SKM-1 treated with dmso at 0.1 percent for 144 hours (cell line): ENCODE data around the gene WNT1.

Source experiments
- DNase-seq: peaks from one replicate; lab custom pipeline; 2025; ENCODE audit not compliant: unreplicated experiment; lab: John Stamatoyannopoulos, UW

WNT1 gene

DNA sequence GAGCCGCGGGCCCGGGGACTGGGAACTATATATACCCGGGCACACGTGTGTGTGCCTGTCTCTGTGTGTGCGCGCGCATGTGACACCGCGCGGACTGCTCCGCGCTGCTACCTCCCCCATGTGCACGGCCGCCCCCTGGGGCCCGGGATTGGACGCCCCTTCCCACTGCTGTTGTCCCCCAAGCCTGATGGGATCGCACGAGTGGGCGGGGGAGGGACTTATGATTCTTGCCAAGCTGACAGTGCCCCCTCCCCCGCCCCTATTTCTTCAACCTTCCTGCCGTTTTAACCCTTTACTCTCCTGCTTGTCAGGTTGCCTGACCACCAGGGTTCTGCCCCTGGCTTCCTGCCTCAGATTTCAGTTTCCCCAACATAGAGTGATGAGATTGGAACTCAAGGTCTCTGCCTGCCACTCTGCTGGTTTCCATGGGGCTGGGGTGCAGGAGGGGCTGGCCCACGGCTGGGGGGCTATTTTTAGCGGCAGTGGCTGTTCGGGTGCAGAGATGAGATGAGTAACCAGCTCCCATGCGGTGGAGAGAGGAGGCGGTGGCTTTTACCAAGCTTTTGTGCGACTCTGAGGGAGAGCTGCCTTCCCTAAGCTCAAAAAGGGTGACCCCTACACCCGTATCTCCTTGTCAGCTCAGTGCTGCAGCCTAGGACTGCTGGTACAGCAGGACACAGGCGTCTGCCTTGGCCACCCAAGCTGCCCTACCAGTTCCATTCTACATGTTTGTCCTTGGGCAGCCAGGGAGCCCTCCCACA lies 21.4 kb downstream of the WNT1 start, which contains the start of gene DDN:
Gene DDN (minus strand): TSS at position 5 of the 761 bp plus-strand sequence. CDS start 88 bp downstream, outside the sequence.
- DNase-seq: no peak

DNA sequence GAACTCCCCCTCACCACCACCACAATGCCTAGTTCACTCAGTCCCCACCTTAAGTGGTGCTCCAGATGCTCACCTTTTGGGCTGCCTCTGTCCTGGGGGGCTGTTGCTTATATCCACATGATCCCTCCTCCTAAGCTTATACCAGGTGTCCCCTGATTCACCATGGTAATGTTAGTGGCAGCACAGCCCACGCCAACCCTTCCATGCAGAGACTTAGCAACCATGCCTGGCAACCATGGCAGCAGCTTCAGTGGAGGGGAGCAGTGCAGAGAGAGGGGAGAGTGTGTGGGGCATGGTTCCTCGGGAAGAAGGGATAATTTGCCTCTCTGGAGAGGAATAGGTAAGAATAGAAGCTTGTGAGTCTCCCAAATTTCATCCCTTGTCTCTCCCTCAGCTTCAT lies 22.2 kb downstream of the WNT1 start:
- no peak for DNase-seq

- no peak for DNase-seq
These were observed 30.8 kb downstream of the WNT1 start for GRCh38 chr12:49008943-49009342.

GRCh38 chr12:49010092-49010668 lies 32.1 kb downstream of the WNT1 start:
- no peak for DNase-seq

DNA sequence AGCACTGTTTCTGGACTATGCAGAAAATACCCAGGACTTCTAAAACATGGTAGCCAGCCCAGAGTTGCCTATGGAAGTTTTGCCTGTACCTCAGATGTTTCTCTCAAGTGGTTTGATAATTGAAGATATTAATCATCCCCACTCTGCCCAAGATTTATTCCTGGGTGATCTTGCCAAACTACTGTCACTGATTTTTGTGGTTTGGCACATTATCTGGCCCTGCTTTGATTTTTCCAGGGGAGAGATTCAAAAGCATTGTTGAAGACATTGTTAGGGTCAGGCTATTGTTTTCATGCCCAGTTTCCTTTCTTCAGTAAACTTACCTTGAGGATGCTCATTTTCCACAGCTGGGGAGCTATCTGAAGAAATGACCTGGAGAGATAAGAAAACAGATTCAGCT lies 34.6 kb downstream of the WNT1 start:
- no peak for DNase-seq

DNA sequence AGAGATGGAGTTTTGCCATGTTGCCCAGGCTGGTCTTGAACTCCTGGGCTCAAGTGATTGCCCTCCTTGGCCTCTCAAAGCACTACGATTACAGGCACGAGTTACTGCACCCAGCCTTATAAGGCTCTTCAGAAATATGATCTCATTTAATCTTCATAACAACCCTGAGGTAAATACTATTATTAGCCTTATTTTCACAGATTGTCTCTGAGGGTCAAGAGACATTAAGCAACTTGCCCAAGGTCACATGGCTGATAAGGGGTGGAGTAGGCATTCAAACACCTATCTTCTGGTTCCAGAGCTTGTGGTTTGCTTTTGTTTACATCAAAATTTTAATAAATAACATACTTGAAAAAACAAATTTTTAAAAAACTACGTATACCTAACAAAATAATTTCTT lies 35.3 kb downstream of the WNT1 start:
- no peak for DNase-seq

- DNase-seq: no peak
These were observed 36.4 kb downstream of the WNT1 start for GRCh38 chr12:49014547-49014946.

DNA sequence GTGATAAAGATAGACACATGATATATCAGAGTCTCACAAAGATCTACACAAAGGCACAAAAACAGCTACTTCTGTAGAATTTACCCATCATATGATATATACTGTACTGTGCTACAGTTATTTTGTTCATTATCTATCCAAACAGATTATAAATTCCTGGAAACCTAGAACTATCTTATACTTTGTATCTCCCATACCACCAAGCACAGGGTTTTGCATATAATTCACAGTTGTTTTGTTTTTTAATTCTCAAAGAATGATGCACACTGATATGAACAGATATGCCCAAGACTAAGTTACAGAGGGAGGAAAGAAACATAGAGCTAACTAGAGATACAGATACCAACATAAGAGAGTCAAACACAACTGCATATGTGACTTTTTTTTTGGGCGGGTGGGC lies 37.1 kb downstream of the WNT1 start:
- DNase-seq: no peak

DNA sequence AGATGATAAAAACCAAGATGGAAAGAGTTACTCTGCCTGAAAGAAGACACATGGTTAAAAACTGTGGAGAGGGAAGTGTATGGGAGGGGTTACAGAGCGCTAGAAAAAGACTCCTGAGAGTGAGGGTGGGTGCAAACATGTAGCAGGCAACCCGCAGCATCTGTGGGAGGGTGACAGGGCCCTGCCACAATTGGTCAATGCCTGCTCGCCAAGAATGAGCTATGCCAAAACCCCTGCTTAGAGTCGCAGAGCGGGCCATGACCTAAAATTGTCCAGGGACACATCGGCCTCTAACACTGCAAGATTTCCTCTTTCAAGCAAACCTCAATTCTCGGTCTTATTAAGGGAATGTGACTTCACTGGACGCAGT lies 39.8 kb downstream of the WNT1 start:
- peak; percentile 36 for DNase-seq

GRCh38 chr12:49018261-49019119 lies 40.4 kb downstream of the WNT1 start, which contains the start of gene PRKAG1:
TSS of gene PRKAG1 (minus strand) at chr12:49018776. CDS start at chr12:49018740, 36 bp downstream.
- DNase-seq: peak; percentile 72

- peak; percentile 42 for DNase-seq
These were observed 41.0 kb downstream of the WNT1 start for GRCh38 chr12:49019120-49019430.

GRCh38 chr12:49019443-49020324 lies 41.6 kb downstream of the WNT1 start:
- peak; percentile 43 for DNase-seq

DNA sequence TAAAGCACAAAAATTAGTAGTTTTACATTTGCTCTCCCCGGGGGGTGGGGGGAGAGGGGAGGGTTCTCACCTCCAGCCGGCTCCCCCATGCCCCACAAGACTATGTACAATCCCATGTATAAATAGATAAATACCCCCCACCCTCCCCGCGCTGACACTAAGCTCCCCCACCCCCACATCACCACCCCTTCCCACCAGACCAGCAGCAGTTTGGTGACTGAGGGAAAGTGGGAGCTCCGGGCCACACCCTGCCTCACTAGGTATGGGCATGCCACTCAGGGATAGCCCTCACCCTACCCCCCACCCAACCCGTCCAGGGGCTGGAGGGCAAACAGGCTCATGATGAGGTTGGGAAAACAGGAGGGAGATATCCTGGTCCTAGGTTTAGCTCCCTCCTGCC lies 42.3 kb downstream of the WNT1 start:
- DNase-seq: no peak

DNA sequence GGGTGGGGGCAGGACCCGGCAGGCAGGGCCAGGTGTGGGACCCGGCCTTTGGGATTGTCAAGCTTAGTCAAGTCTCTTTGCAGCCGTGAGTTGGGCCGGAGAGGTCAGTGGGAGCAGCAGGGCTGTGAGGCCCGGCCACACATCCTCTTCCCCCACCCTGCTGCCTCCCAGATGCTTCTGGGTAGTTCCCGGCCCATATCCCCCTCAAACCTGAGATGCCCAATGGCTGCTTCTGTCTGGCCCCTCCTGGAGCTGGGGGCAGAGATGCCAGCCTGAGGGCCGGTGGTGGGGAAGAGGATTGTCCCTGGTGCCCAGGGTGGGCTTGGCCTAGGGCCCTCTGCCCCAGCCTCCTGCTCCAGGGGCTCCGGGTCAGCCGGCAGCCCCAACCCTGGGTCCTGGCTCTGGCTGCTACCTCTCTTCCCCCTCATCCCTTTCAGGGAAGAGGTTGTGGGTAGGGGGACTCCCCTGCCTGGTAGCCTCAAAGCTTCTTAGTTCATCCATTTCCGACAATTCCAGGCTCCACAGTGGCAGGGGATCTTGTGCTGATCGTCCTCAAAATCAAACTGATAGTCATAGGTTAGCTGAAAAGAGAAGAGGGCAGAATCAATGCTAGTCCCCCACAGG lies 43.3 kb downstream of the WNT1 start:
- DNase-seq: no peak

DNA sequence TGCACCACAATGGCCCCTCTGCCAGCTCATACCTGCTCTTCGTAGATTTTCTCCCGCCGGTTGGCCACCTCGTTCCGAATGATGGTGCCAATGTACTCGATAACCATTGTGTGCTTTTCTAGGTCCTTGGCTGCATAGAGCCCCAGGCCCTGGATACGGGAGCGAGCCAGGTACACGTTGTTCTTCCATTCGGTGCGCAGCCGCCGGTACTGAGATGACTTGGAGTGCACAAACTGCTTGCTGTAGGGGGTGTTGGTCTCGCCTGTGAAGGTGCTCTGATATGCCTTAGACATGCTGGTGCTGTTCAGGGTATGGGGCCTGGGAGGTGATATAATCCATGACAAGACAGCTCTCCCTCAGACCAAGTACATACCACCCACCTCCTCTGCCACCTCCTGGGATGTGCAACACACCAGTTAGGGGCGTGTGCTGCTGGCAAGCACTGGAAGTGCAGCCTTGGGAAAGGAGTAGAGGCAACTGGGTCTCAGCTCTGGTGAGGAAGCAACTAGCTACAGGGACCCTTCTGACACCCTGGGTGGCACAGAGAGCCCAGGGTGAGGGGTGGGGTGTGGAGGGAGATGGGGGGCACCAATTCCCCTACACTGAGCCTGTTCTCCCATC lies 44.5 kb downstream of the WNT1 start:
- no peak for DNase-seq

DNA sequence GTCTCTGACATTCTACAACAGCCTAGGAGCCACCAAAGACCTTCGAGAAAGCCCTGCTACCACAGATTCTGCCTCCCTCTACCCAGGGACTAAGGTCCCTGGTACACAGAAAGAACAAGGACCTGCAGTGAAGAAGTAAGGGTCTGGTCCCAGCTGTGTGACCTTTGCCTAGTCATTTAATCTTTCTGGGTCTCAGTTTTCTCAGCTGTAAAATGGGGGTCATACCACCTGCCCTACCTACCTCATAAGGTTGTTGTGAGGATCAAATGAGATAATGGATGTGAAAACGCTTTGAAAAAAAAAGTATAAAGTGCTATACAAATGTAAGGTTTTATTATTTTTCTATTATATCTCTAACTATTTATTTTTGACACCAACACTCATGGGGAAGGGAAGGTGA lies 45.7 kb downstream of the WNT1 start:
- no peak for DNase-seq

- DNase-seq: no peak
These were observed 46.4 kb downstream of the WNT1 start for GRCh38 chr12:49024543-49024942.

- no peak for DNase-seq
These were observed 47.3 kb downstream of the WNT1 start for GRCh38 chr12:49025463-49025862.

DNA sequence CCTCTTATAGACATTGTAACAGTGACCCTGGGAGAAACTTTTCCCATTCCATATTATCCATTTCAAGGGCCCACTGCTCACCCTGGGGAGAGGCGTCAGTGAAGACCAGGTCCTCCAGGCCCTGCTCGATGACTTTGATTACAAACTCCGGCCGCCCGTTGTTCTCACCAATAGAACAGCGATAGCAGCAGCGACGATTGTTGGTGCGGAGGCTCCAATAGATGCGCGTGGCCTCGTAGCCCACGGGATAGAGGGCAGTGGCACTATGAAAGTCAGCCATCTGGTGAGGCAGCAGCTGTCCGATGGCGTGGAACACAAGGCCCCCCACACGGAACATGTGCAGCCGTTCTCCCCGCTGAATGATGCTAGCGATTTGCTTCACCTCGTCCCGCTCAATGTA lies 48.0 kb downstream of the WNT1 start:
- no peak for DNase-seq
